ENCODE data around the gene RCAN2. TPM values are rescaled to one million over a fixed set of nuclear protein-coding genes. Genes with fewer than 3 reads are reported as not detected.
"Not testable (repeated sequence)": the region's sequence is repeated elsewhere in the genome, so short reads cannot be mapped to it uniquely, and the experiment has no call there.

Gene RCAN2
- polyA plus RNA-seq, 4 donors = 0.67 to 8.7 (median 4.0) TPM

DNA sequence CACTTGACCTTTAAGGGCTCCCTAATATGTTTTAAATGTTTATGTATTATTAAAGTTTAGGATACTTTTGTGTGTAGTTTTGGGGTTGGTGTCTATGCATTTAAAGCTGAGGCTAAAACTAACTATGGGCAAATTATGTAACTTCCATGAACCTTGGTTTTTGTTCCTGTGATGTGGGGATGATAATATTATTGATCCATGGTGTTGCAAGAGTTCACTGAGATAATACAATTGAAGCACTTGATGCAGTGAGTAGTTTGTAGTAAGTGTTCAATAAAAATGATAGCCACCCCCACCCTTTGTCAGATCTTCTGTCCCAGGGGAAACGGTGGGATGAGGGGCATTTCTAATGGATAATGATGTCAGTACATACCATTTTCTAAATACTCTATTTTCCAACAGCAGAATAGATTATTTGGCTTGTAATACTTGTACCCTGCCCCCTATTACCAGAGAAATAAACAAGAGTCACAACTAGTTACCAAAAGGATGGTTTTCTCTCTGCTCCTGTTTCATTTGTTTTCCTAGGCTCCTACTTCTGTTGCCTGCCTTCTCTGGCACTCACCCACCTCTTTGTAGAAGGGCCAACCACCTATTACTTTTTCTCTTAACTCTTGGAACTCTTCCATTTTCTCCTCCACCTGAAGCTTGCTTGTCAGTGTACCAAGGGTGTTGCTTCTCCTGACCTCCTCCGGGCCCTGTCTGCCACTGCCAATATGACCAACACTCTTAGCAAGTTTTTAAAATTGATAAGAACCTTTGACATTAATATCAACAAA lies 97.9 kb downstream of the RCAN2 start:
- no peak overlapping the region for H3K27ac ChIP-seq (ENCODE audit: low read depth in 1 of 3, low read length in 2 of 3)
- WGBS, 3 donors = 42 to 71% (median 42%) methylated on average over 2 of the region's 2 CpGs
- DNase-seq = peak in 1 of 2 donors; percentile 34
- no peak for FAIRE-seq
- H3K4me1 ChIP-seq (ENCODE audit: control insufficient read depth in 3 of 3, insufficient read depth in 2 of 3, low read depth in 1 of 3, low read length in 2 of 3) = no peaks in the 10 kb centered on the region
- H3K27me3 ChIP-seq (ENCODE audit: control insufficient read depth in 3 of 3, insufficient read depth in 3 of 3, low read length in 3 of 3) = no peaks in the 10 kb centered on the region
- H3K36me3 ChIP-seq (ENCODE audit: control insufficient read depth in 3 of 3, insufficient read depth in 2 of 3, low read depth in 1 of 3, low read length in 3 of 3) = no peaks in the 10 kb centered on the region
- no peak overlapping the region for H3K4me3 ChIP-seq (ENCODE audit: low read depth in 1 of 3, low read length in 3 of 3)
- H3K9me3 ChIP-seq (ENCODE audit: control insufficient read depth in 2 of 2, insufficient read depth in 1 of 2, low read depth in 1 of 2, low read length in 1 of 2) = no peaks in the 10 kb centered on the region

DNA sequence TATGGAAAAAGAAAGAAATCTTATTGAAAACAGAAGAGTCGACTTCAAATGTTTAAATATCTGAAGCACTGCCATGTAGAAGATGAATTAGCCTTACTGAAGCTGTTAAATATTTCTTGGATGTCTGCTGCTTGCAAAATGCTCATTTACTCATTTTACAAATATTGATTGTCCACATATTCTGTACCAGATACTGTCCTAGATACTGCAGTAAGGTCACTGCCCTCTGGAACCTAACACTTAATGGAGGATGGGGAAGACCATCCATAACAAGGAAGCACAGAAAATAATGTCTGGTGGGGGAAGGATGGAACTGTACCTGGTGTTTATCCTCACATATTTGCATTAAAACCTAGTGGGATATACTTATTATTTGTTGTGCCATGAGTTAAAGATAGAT lies 99.0 kb downstream of the RCAN2 start:
- 64 to 78% (median 72%) methylated on average over 1 of the region's 1 CpG for WGBS, 3 donors
- DNase-seq (no peak), FAIRE-seq (no peak)
- H3K4me1 ChIP-seq (ENCODE audit: control insufficient read depth in 3 of 3, insufficient read depth in 2 of 3, low read depth in 1 of 3, low read length in 2 of 3) = no peaks in the 10 kb centered on the region
- no peaks in the 10 kb centered on the region for H3K36me3 ChIP-seq (ENCODE audit: control insufficient read depth in 3 of 3, insufficient read depth in 2 of 3, low read depth in 1 of 3, low read length in 3 of 3)
- H3K27ac ChIP-seq (ENCODE audit: low read depth in 1 of 3, low read length in 2 of 3) = no peak overlapping the region
- H3K4me3 ChIP-seq (ENCODE audit: low read depth in 1 of 3, low read length in 3 of 3) = no peak overlapping the region
- H3K27me3 ChIP-seq (ENCODE audit: control insufficient read depth in 3 of 3, insufficient read depth in 3 of 3, low read length in 3 of 3) = no peaks in the 10 kb centered on the region
- H3K9me3 ChIP-seq (ENCODE audit: control insufficient read depth in 2 of 2, insufficient read depth in 1 of 2, low read depth in 1 of 2, low read length in 1 of 2) = no peaks in the 10 kb centered on the region

- Histone ChIP-seq H3K4me3 (ENCODE audit: low read depth in 1 of 3, low read length in 3 of 3) (no peak overlapping the region), H3K9me3 (ENCODE audit: control insufficient read depth in 2 of 2, insufficient read depth in 1 of 2, low read depth in 1 of 2, low read length in 1 of 2) (no peaks in the 10 kb centered on the region), H3K27ac (ENCODE audit: low read depth in 1 of 3, low read length in 2 of 3) (no peak overlapping the region), H3K4me1 (ENCODE audit: control insufficient read depth in 3 of 3, insufficient read depth in 2 of 3, low read depth in 1 of 3, low read length in 2 of 3) (no peaks in the 10 kb centered on the region), H3K27me3 (ENCODE audit: control insufficient read depth in 3 of 3, insufficient read depth in 3 of 3, low read length in 3 of 3) (no peaks in the 10 kb centered on the region), H3K36me3 (ENCODE audit: control insufficient read depth in 3 of 3, insufficient read depth in 2 of 3, low read depth in 1 of 3, low read length in 3 of 3) (no peaks in the 10 kb centered on the region)
- DNase-seq (no peak), FAIRE-seq (no peak)
- WGBS, 3 donors = 82 to 85% (median 84%) methylated on average over 4 of the region's 4 CpGs
Measured at GRCh38 chr6:46390153-46390876, 100.9 kb downstream of the RCAN2 start.

DNA sequence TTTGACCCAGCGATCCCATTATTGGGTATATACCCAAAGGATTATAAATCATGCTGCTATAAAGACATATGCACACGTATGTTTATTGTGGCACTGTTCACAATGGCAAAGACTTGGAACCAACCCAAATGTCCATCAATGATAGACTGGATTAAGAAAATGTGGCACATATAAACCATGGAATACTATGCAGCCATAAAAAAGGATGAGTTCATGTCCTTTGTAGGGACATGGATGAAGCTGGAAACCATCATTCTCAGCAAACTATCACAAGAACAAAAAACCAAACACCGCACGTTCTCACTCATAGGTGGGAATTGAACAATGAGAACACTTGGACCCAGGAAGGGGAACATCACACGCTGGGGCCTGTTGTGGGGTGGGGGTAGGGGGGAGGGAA lies 103.5 kb downstream of the RCAN2 start:
- not testable (repeated sequence) for H3K36me3 ChIP-seq (ENCODE audit: control insufficient read depth in 3 of 3, insufficient read depth in 2 of 3, low read depth in 1 of 3, low read length in 3 of 3); H3K4me1 ChIP-seq (ENCODE audit: control insufficient read depth in 3 of 3, insufficient read depth in 2 of 3, low read depth in 1 of 3, low read length in 2 of 3); H3K27ac ChIP-seq (ENCODE audit: low read depth in 1 of 3, low read length in 2 of 3); H3K9me3 ChIP-seq (ENCODE audit: control insufficient read depth in 2 of 2, insufficient read depth in 1 of 2, low read depth in 1 of 2, low read length in 1 of 2); H3K4me3 ChIP-seq (ENCODE audit: low read depth in 1 of 3, low read length in 3 of 3); H3K27me3 ChIP-seq (ENCODE audit: control insufficient read depth in 3 of 3, insufficient read depth in 3 of 3, low read length in 3 of 3); DNase-seq; FAIRE-seq
- WGBS, 3 donors = 92 to 99% (median 95%) methylated on average over 5 of the region's 5 CpGs

DNA sequence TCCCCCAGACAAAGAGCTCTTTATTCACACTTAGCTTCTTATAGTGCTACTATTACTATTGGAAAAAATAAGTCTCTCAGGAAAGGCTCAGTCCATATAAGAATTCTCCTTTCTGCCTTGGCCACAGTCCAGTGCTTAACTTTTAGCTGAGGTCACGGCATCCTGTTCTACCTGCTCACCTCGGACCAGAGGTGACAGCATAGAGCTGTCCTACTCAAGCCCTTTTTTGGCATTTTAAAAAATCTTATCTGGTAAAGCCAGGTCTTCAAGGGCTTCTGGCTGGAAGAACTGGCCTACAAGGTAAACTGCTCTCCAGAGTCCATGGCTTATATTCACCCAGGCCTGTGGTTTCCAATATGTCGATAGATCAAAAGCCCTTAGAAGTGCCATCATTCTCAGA lies 109.7 kb downstream of the RCAN2 start:
- Histone ChIP-seq H3K4me3 (ENCODE audit: low read depth in 1 of 3, low read length in 3 of 3) (no peak overlapping the region), H3K27ac (ENCODE audit: low read depth in 1 of 3, low read length in 2 of 3) (no peak overlapping the region), H3K9me3 (ENCODE audit: control insufficient read depth in 2 of 2, insufficient read depth in 1 of 2, low read depth in 1 of 2, low read length in 1 of 2) (no peaks in the 10 kb centered on the region), H3K4me1 (ENCODE audit: control insufficient read depth in 3 of 3, insufficient read depth in 2 of 3, low read depth in 1 of 3, low read length in 2 of 3) (peaks cover 0 to 9% (median 7%) of the 10 kb centered on the region in 3 donors), H3K36me3 (ENCODE audit: control insufficient read depth in 3 of 3, insufficient read depth in 2 of 3, low read depth in 1 of 3, low read length in 3 of 3) (no peaks in the 10 kb centered on the region), H3K27me3 (ENCODE audit: control insufficient read depth in 3 of 3, insufficient read depth in 3 of 3, low read length in 3 of 3) (no peaks in the 10 kb centered on the region)
- WGBS, 3 donors = 57 to 76% (median 65%) methylated on average over 3 of the region's 3 CpGs
- DNase-seq (no peak), FAIRE-seq (no peak)

- FAIRE-seq (no peak), DNase-seq (no peak)
- Histone ChIP-seq H3K27me3 (ENCODE audit: control insufficient read depth in 3 of 3, insufficient read depth in 3 of 3, low read length in 3 of 3) (no peaks in the 10 kb centered on the region), H3K9me3 (ENCODE audit: control insufficient read depth in 2 of 2, insufficient read depth in 1 of 2, low read depth in 1 of 2, low read length in 1 of 2) (no peaks in the 10 kb centered on the region), H3K36me3 (ENCODE audit: control insufficient read depth in 3 of 3, insufficient read depth in 2 of 3, low read depth in 1 of 3, low read length in 3 of 3) (no peaks in the 10 kb centered on the region), H3K4me3 (ENCODE audit: low read depth in 1 of 3, low read length in 3 of 3) (no peak overlapping the region), H3K27ac (ENCODE audit: low read depth in 1 of 3, low read length in 2 of 3) (no peak overlapping the region), H3K4me1 (ENCODE audit: control insufficient read depth in 3 of 3, insufficient read depth in 2 of 3, low read depth in 1 of 3, low read length in 2 of 3) (peaks cover 0 to 9% (median 7%) of the 10 kb centered on the region in 3 donors)
- WGBS, 3 donors = 47 to 70% (median 55%) methylated on average over 2 of the region's 2 CpGs
Measured at GRCh38 chr6:46381057-46381456, 110.2 kb downstream of the RCAN2 start.

GRCh38 chr6:46380152-46380807 lies 111.0 kb downstream of the RCAN2 start:
- Histone ChIP-seq H3K4me3 (ENCODE audit: low read depth in 1 of 3, low read length in 3 of 3) (no peak overlapping the region), H3K27ac (ENCODE audit: low read depth in 1 of 3, low read length in 2 of 3) (no peak overlapping the region), H3K4me1 (ENCODE audit: control insufficient read depth in 3 of 3, insufficient read depth in 2 of 3, low read depth in 1 of 3, low read length in 2 of 3) (peaks cover 0 to 9% (median 7%) of the 10 kb centered on the region in 3 donors), H3K9me3 (ENCODE audit: control insufficient read depth in 2 of 2, insufficient read depth in 1 of 2, low read depth in 1 of 2, low read length in 1 of 2) (no peaks in the 10 kb centered on the region), H3K27me3 (ENCODE audit: control insufficient read depth in 3 of 3, insufficient read depth in 3 of 3, low read length in 3 of 3) (no peaks in the 10 kb centered on the region), H3K36me3 (ENCODE audit: control insufficient read depth in 3 of 3, insufficient read depth in 2 of 3, low read depth in 1 of 3, low read length in 3 of 3) (no peaks in the 10 kb centered on the region)
- FAIRE-seq = no peak
- no peak for DNase-seq

DNA sequence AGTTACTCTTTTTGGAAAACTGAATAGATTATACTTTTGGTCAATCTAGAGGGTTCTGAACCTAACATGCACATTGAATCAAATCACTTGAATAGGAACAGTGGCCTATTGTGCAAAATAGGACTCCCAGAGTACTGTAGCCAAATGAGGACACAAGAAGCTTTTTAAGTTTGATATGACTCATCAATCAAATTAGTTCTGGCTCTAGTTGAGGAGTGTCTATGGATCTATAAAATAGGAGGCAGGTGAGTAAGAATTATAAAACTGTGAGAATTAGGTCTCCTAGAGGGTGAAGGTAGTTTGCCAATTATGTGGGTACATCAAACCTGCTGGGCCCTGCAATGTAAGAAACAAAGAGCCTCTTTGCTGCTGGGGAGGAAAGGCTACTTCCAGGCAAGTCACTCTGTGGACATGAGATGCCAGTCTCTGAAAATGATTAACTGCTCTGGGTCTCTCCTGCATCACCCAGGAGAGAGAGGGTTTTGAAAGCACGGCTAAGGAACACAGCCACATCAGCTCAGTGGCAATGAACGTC lies 112.3 kb downstream of the RCAN2 start:
- H3K4me1 ChIP-seq (ENCODE audit: control insufficient read depth in 3 of 3, insufficient read depth in 2 of 3, low read depth in 1 of 3, low read length in 2 of 3) = peaks cover 0 to 9% (median 7%) of the 10 kb centered on the region in 3 donors
- 15 to 68% (median 33%) methylated on average over 2 of the region's 2 CpGs for WGBS, 3 donors
- no peaks in the 10 kb centered on the region for H3K9me3 ChIP-seq (ENCODE audit: control insufficient read depth in 2 of 2, insufficient read depth in 1 of 2, low read depth in 1 of 2, low read length in 1 of 2)
- H3K36me3 ChIP-seq (ENCODE audit: control insufficient read depth in 3 of 3, insufficient read depth in 2 of 3, low read depth in 1 of 3, low read length in 3 of 3) = no peaks in the 10 kb centered on the region
- peak overlapping the region in 1 of 3 donors; percentile 54 for H3K27ac ChIP-seq (ENCODE audit: low read depth in 1 of 3, low read length in 2 of 3)
- no peaks in the 10 kb centered on the region for H3K27me3 ChIP-seq (ENCODE audit: control insufficient read depth in 3 of 3, insufficient read depth in 3 of 3, low read length in 3 of 3)
- no peak overlapping the region for H3K4me3 ChIP-seq (ENCODE audit: low read depth in 1 of 3, low read length in 3 of 3)
- DNase-seq (peak in 1 of 2 donors; percentile 9), FAIRE-seq (no peak)

Data from small intestine (tissue), 7 donors.